A204.1 (cell line): Measurements from ENCODE around the gene CCDC6.
"Not testable (repeated sequence)": the region's sequence is repeated elsewhere in the genome, so short reads cannot be mapped to it uniquely, and the experiment has no call there.

Experiments
- FAIRE-seq: peaks from 2 replicates; lab custom pipeline; 2012; peaks lifted over from hg19 to GRCh38; lab: Jason Lieb, UNC

Gene CCDC6

DNA sequence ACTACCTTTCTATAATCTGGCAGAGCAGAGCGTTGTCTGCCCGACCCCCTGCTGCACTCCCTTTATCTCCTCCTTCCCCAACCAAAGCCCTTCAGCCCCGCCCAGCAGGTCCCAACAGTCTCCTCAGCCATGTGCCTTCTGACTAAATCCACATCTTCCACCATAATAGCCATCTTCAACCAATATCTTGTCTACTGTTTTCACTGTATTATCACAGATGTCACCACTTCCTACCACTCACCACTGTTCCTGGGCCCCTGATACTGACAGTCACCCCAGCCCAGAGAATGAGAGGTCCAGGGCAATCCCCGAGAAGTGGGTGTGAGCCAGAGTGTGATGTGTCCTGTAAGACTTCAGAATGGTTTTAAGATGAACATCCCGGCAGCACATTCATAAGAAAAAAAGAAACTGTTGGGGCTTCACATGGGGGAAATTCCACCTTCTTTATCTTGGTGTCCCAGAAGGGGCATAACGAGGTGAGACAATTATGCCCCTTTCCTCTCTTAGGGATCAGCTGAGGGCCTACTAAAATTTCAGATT is 25.3 kb downstream of the CCDC6 start:
- no peak for FAIRE-seq

DNA sequence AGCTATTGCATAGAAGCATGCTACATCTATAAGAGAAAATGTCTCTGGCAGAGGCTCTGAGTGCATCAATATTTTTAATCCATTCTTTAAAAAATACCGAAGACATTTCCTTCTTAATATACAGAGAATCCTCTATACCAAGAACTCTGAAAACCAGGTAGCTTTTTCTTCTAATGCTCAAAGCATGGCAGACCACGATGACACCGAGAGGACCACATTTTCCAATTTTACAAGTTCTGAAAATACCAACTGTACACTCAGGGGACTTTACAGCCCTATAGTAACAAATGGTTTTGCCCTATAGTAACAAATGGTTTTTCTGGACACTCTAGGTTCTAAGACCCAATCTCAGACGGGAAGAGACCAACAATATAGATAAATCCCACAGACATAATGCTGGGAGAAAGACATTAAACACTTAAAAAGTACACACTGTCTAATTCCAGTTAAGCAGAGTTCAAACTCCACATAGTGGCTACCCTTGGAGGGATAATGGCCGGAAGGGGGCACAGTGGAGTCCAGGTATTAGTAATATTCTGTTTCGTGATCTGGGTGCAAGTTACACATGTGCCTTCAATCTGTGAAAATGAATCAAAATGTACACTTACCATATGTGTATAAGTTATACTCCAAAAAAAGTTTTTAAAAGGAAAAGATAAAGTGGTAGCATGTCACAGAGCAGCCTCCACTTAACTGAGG is 26.2 kb downstream of the CCDC6 start:
- no peak for FAIRE-seq

DNA sequence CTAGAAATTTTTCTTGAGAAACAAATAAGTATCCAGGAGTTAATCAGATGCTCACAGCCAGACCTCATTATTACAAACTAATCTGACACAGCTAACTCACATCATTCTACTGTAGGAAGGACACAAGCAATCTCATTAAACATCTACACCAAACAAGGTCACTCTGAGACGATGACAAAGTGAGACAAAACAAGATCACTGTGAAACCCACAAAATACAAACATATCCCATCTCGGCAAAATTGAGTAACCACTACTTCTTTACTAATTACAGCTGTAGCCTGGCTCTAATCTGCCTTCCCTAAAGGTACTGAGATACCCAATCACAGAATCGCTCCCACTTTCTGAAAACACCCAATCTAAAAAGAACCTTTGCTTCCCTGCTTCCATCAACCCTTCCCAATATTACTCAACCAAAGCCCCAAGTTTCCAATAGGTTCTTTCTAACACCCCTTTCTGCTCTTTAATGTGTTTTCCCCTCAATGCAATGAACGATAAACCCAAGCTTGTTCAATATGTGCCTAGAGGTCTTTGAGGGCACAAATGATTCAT is 26.9 kb downstream of the CCDC6 start:
- FAIRE-seq: no peak

DNA sequence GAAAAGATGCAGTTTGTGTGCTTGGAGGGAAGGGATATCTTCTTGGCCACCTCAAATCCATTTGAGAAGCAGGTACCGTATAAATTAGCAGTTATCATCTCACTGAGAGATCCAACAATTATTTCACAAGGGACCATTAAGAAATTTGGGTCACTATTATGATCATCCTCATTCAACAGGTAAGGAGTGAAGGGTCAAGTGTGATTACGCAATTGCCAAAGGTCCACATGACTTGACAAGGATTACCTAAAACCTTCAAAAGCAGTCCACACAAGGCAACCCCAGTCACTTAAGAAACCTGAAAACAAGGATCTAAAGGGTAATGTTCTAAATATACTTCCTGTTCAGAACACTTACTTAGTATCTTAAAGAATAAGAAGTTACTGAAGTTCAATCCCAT is 27.4 kb downstream of the CCDC6 start:
- no peak for FAIRE-seq

DNA sequence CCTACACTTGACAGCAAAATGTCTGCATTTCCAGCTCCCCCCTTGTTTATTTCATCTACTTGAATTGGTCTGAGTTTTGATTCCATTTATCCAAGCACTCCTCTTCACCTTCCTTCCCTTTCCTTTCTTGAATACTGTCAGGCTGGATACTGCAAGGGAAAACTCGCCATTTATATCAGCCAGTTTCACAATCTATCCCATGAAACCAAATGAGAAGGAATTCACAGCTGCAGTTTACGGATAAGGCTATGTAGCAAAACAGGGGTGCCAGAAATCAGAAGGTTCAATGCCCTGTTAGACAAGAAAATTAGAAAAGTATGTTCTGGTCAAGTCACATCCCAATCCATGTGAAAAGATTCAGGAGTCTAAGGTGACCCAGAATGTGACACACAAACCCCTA is 28.1 kb downstream of the CCDC6 start:
- FAIRE-seq: no peak

DNA sequence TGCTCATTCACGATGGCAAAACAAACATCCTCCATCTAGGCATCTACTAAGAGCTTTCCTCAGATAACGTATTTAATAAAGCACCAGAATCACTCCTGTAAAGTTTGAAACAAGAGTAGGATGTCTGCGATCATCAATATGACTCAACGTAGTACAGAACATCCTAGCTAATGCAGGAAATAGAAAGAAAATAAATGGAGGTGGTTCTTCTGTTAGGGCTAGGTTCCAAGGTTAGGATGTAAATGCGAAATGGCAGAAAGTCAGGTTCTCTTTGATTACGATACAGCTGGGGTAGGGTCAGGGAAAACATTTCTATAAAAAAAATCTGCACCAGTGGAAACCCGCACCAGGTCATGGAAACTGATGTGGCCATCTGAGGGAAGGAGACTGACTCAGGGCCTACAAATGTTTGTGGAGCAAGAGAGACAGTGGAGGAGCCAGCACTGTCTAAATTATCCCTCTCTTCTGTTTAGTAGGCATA is 29.1 kb downstream of the CCDC6 start:
- FAIRE-seq: no peak

DNA sequence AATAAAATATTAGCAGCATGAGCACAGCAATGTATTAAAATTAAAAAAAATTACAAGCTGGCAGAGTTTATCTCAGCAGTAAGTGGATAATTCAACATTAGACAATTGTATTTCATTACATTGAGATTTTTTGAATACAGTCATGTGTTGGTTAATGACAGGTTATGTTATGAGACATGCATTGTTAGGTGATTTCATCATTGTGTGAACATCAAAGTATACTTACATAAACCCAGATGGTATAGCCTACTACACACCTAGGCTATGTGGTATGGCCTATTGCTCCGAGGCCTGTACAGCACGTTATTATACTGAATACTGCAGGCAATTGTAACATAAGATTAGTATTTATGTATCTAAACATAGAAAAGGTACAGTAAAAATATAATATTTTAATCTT is 29.7 kb downstream of the CCDC6 start:
- no peak for FAIRE-seq

DNA sequence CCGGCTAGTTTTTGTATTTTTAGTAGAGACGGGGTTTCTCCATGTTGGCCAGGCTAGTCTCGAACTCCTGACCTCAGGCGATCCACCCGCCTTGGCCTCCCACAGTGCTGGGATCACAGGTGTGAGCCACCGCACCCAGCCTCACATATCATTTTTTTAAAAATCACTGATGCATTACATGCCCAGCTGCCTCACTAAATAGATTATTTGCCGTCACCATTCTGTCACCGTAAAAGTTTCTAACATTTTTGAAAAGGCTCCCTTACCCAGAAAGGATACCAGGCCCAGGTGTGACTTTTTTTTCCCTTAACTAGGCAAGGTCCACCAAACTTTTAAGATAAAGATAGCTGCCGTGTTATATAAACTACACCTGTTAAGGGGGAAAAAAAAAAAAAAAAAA is 30.1 kb downstream of the CCDC6 start:
- not testable (repeated sequence) for FAIRE-seq

DNA sequence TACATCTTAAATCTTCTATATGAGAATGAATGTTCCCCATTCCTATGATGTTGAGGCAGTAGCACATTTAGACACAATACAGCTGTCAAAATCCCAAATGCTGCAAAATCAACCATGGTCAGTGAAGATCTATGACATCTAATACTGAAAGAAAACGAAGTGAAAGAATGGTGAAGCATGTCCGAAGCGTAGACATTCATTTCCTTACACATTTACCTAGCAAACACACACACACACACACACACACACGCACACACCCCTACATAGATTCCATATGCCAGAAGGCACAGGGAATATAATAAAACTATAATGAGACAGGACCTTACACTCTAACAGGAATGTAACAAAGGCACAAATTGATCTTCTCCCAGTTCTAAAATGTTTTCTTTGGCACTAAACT is 32.5 kb downstream of the CCDC6 start:
- FAIRE-seq: no peak

DNA sequence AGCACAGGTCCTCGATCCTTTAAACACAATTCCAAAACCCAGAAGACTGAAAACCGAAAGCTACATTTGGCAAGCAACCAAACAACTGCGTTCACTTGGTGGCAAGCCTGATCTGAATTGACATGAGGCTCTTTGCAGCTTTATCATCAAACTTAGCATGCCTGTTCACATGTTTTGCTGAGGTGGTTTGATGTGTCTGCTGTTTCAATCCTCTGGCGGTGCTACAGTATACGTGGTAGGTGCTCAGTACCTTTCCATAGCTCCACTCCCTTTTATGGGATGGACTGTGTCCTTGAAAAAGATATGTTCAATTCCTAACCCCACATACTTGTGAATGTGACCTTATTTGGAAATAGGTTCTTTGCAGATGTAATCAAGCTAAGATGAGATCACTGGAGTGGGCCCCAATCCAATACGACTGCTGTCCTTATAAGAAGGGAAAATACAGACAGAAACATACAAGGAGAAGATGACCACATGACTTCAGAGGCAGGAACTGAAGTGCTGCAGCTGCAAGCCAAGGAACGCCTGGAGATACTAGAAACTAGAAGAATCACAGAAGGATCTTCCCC is 33.4 kb downstream of the CCDC6 start:
- no peak for FAIRE-seq

DNA sequence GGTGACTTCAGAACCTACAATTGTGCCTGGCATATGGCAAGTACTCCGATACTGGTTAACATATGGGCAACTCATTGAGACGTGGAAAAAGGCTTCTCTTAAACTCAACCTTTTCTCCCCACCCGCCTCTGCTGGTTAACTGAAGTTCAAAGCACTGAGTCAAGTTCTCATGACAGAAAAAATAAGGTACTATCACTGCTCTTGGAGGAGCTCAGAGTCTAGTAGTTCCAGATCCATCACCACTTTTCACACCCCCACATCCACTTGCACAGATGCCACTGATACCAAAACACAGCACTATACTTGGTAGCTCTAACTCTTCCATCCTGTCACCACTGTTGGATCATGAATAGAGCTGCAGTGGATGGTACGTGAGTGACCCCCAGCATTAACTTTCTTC is 36.2 kb downstream of the CCDC6 start:
- FAIRE-seq: no peak

DNA sequence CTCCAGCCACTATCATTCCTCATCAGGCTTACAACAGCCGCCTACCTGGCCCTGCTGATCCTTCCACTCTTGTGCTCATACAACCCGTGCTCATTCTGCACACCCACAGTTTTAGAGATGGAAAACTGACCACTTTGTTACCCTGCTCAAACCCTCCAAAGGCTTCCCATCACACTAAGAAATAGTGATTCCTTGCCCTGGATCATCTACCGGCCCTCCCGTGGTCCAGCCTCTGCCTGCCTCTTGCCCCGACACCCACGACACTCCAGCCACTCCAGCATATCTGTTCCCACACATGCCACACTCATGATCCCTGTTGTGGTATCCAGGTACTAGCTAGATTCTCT is 36.8 kb downstream of the CCDC6 start:
- FAIRE-seq: no peak

DNA sequence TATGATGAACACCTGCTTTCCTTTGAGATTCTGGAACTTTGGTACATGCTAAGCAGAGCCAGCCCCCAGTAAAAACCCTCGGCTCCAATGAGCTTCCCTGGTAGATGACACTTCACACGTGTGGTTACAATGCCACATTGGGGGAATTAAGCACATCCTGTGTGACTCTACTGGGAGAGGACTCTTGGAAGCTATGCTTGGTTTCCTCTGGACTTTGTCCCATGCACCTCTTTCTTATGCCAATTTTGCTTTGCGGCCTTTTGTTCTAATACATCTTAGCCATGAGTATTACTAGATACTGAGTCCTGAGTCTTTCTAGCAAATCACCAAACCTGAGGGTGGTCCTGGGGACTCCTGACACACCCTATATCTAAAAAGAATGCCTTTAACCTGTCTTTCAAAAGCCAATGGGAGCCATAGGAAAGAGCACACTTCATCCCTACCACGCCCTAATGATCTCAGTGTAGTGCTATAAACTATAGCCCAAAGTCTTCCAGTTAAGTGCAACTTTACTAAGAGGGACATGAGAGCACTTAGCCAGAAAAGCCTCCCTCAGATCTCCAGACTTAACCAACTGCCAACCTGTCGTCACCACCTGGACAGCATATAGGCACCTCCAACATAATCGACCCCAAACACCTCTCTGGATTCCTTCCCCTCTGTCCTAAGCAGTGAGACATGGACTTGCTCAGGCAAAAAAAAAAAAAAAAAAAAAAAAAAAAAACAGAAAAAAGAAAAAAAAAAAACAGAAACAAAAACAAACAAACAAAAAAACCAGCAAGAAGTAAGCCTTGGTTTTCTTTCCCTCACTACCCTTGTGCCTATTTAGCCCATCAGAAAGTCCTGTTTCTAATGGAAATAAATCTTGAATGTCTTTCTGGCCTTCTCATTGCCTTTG is 37.4 kb downstream of the CCDC6 start:
- FAIRE-seq: no peak

DNA sequence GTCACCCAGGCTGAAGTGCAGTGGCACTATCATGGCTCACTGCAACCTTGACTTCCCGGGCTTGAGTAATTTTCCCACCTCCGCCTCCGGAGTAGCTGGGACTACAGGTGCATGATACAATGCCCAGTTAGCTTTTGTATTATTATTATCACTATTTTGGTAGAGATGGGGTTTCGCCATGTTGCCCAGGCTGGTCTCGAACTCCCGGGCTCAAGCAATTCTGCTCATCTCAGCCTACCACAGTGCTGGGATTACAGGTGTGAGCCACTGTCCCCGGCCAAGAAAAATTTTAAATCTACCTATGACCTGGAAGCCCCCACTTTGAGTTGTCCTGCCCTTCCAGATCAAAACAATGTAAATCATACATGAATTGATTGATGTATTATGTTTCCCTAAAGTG is 38.8 kb downstream of the CCDC6 start:
- FAIRE-seq: no peak

DNA sequence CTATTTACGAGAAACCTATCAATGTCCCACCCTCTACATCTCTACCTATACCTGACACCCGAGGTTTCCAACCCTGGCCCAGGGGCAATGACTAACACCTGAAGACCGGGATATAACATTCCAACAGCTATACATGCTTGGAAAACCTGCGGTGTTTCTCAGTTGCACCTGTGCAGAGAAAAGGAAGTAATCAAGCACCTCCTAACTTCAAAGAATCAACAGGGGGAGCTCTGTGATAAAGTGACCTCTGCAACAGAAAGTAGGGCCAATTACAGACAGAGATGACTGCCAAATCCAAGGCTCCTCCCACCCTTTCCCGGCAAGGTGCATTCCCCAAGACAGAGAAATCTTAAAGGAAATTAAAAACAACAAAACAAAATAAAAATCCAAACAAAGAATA is 41.3 kb downstream of the CCDC6 start:
- no peak for FAIRE-seq

DNA sequence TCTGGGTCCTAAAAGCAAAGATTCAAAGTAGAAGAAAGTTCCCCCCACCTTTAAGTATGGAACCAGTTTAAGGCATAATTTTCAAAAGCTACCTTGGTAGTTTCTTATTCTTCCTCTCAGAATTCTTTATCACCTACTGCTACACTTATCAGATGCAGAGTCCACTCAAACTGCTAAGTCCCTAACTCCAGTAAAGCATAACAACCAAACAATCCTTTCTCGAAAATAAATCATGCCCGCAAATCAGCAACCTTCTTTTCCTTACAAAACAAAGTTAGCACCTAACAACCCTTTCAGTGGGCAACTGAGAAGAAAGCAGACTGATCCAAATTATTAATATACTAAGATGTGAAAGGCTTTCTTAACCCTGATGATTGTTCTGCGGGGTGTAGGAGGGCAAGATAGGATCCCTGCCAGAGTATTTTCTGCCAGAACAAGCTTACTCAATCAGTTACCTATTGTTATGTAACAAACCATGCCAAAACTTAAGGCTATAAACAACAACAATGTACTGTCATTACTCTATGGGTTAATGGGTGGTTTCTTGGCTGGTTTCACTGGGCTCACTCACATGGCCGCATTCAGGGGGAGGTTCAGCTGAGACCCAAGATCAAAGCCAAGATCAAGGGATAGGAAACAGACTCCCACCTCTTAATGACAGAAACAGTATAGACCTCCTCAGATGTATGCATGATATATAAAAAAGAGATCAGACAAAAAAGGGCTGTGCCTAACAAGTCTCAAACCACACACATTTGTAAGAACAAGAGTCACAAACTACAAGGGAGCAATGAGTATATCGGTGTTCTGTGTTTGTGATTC is 42.0 kb downstream of the CCDC6 start:
- no peak for FAIRE-seq

DNA sequence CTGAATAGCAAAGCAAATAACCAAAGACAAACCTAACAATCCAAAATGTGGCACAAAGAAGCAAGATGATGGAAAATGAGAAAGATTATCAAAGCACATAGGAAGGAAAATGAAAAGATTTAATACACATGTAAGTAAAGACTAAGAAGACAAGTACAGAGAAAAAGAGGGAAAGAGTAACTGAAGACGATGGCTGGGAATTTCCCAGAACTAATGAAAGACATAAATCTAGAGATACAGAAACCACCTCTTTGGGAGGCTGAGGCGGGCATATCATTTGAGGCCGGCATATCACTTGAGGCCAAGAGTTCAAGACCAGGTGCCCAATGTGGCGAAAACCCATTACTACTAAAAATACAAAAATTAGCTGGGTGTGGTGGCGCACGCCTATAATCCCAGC is 46.8 kb downstream of the CCDC6 start:
- FAIRE-seq: no peak

DNA sequence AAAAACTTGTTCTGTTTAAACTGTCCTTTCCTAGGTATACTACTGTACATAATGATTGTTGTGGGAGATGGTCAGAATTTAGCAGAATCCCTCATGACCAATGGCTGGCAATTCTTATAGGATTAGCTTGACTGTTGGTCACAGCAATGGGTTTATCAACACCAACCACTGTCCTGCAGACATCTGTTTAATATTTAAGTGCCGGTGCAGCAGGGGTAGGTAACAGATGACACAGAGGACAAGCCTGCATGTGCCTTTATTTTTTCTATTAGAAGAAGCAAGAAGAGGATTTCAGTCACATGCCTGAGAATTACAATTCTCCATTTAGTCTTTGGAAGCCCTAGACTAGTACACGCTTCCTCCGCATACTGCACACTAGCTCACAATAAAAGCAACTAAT is 48.4 kb downstream of the CCDC6 start:
- FAIRE-seq: no peak

DNA sequence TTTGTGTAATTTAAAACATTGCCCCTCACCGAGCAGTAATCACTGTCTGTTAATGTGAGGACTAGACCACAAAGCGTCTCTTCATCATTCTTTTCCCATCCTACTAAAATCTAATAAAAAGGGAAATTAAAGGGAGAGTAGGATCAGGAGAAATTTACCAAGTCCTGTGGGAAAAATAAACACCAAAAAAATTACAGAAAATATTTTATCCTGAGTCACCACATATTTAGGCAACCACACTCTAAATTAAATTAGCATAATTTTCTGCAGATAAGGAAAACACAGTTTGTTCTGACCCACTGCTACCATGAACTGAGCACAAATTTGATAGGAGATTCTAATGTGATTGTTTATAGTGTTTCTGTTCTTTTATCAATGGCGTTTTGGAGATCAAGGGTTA is 49.3 kb downstream of the CCDC6 start:
- no peak for FAIRE-seq

DNA sequence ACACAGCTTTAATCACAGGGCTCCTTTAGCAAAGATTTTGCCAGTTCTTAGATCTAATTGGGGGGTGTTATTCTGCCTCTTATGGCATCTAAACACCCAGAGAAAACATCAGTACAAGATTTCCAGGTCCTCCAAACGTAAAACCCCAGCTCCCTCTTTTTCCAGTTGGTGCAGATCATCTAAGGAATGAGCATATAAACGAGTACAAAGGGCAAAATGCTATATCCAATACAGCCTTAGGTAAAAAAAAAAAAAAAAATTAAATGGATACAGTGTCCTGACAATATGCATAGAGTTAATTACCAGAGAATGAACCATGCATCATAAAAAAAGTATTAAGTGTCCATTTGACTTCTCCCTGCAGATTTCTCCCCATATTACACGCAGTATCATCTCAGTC is 50.3 kb downstream of the CCDC6 start:
- FAIRE-seq: no peak

DNA sequence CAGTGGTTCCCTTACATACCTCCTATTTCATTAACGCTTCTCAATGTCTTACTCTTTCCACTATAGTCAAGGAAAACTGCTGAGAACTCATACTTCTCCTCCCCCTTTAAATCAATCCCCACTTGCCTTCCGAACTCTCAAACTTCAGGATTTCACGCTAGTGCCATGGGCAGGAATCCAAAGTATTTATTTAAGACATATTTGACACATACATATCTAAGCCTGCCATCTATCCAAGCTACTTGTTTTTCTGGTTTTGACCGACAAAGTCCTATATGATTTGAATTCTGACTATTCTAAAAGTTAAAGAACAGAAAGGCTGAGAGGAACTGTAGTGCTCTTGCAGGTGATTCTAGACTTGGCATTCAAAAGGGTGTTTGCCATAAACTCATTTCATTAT is 51.8 kb downstream of the CCDC6 start:
- no peak for FAIRE-seq

DNA sequence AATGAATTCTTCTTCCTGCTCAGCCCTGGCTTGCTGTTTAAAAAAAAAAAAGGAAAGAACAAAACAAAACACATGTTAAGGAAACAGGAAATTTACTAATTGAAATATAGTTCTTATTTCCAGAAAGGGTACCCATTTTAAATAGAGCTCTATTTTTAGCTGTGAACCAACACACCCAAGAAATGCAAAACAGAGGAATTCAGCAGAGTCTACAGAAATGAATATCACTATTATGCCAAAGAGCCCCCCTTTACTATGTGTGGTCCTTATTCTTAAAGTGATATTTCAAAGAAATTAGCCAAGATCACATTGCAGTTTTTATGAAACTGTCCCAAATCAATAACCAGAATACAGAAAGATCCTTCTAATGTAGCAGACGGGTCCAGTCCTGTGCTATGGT is 53.7 kb downstream of the CCDC6 start:
- FAIRE-seq: no peak
